SK-N-MC (cell line): ENCODE measurements around the gene NCEH1.
"Not testable (repeated sequence)": the region's sequence is repeated elsewhere in the genome, so short reads cannot be mapped to it uniquely, and the experiment has no call there.

Experiments used
- DNase-seq: peaks from one replicate; pipeline ENCODE4 v3.0.0-alpha.2; 2011; ENCODE audit warnings: low read depth, low spot score
- H3K27ac ChIP-seq: fragments of 200-600 bp; sonication (generic); 2 replicates; pipeline ENCODE4 v1.5.1; 2016; ENCODE audit warnings: mixed run types
- H3K36me3 ChIP-seq: fragments of 200-600 bp; sonication (generic); 2 replicates; pipeline ENCODE4 v1.6.1; 2017; ENCODE audit warnings: antibody characterized with exemption, low read length, mixed read lengths; ENCODE audit not compliant: insufficient read depth
- H3K4me3 ChIP-seq: fragments of 200-600 bp; sonication (generic); 2 replicates; pipeline ENCODE4 v1.5.1; 2016
- H3K9ac ChIP-seq: fragments of 200-600 bp; sonication (generic); 2 replicates; pipeline ENCODE4 v1.8.0; 2017; ENCODE audit warnings: mixed run types, mixed read lengths; ENCODE audit not compliant: insufficient read length
- H3K9me3 ChIP-seq: fragments of 200-600 bp; sonication (generic); 2 replicates; pipeline ENCODE4 v1.6.1; 2017; ENCODE audit warnings: low read depth, mild to moderate bottlenecking, antibody characterized with exemption, low read length, moderate library complexity, mixed read lengths
- EZH2 ChIP-seq: fragments of 200-600 bp; sonication (generic); IDR thresholded peaks from one replicate; pipeline ENCODE4 v1.6.1; 2017; ENCODE audit warnings: antibody characterized with exemption
- FOXP2 ChIP-seq: optimal IDR thresholded peaks from 2 replicates; pipeline ENCODE3; 2011; ENCODE audit warnings: mild to moderate bottlenecking, moderate library complexity; ENCODE audit not compliant: insufficient read depth; ENCODE audit errors: extremely low read length, control extremely low read depth
- POLR2AphosphoS5 ChIP-seq: IDR thresholded peaks from 2 replicates; pipeline ENCODE4 v1.6.1; 2012; ENCODE audit warnings: mild to moderate bottlenecking, low read depth, low read length, borderline replicate concordance

The NCEH1 gene, protein sequence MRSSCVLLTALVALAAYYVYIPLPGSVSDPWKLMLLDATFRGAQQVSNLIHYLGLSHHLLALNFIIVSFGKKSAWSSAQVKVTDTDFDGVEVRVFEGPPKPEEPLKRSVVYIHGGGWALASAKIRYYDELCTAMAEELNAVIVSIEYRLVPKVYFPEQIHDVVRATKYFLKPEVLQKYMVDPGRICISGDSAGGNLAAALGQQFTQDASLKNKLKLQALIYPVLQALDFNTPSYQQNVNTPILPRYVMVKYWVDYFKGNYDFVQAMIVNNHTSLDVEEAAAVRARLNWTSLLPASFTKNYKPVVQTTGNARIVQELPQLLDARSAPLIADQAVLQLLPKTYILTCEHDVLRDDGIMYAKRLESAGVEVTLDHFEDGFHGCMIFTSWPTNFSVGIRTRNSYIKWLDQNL

GRCh38 chr3:172710664-172711453 lies at the start of gene NCEH1:
Gene NCEH1, minus strand, starts transcription at chr3:172711067. Its CDS starts 83 bp downstream, at chr3:172710984.
- no peaks in the 10 kb centered on the region for H3K36me3 ChIP-seq
- DNase-seq: no peak
- H3K9me3 ChIP-seq: no peaks in the 10 kb centered on the region
- H3K27ac ChIP-seq: no peak within 1 kb of the TSS
- no peak for TF ChIP-seq EZH2
- TF ChIP-seq FOXP2: no peak
- peak; percentile 80 for TF ChIP-seq POLR2AphosphoS5
- peak within 1 kb of the TSS; percentile 92 for H3K4me3 ChIP-seq
- H3K9ac ChIP-seq: peak within 1 kb of the TSS; percentile 49

DNA sequence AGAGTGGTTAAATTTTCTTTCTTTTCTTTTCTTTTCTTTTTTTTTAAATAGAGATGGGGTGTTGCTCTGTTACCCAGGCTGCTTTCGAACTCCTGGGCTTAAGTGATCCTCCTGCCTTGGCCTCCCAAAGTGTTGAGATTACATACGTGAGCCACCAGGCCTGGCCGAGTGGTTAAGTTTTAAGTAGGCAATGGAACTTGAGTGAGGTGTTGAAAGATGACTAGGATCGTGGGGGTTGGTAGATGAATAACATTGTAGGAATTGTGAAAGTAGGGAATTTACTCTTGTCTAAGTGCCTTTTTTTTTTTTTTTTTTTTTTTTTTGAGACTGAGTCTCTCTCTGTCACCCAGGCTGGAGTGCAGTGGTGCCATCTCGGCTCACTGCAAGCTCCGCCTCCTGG lies 49.5 kb upstream of the NCEH1 start:
- H3K36me3 ChIP-seq: peaks cover 96% of the 10 kb centered on the region
- H3K9me3 ChIP-seq, H3K27ac ChIP-seq, H3K9ac ChIP-seq, DNase-seq, H3K4me3 ChIP-seq: not testable (repeated sequence)

- no peak overlapping the region for H3K9ac ChIP-seq
- H3K4me3 ChIP-seq: no peak overlapping the region
- TF ChIP-seq POLR2AphosphoS5: no peak
- TF ChIP-seq EZH2: no peak
- TF ChIP-seq FOXP2: no peak
- no peak overlapping the region for H3K27ac ChIP-seq
- no peak for DNase-seq
- H3K9me3 ChIP-seq: no peaks in the 10 kb centered on the region
- H3K36me3 ChIP-seq: peaks cover 57% of the 10 kb centered on the region
Observed at GRCh38 chr3:172753125-172753524, 42.3 kb upstream of the NCEH1 start.

- DNase-seq: no peak
- Histone ChIP-seq H3K9ac (no peak overlapping the region), H3K4me3 (peak overlapping the region; percentile 88; the same call in 1 of the 2 replicates), H3K27ac (no peak overlapping the region), H3K9me3 (no peaks in the 10 kb centered on the region), H3K36me3 (peaks cover 54% of the 10 kb centered on the region)
- TF ChIP-seq POLR2AphosphoS5: no peak
- no peak for TF ChIP-seq FOXP2
Observed at GRCh38 chr3:172752651-172753050, 41.8 kb upstream of the NCEH1 start.

DNA sequence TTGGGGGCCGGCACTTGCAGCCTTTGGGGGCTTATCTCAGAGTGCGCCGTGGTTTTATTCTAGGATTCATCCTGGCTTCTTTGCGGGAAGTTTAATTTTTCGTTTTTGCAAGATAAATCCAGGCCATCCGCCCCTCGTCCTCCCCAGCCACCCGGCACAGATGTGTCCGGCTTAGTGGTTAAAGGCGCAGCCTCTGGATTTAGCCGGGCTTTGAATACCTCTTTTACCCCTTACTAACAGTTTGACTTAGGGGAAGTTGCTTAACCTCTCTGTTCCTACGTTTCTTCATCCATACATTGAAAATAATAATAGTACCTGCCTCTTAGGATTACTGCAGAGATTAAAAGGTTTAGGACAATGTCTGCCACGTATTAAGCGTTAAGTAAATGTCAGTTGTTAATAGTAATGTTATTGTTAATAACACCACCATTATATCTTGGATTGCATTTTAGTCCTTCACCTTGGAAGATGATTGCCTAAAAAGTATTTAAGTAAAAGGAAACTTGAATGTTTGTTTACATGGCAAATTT lies 40.4 kb upstream of the NCEH1 start:
- no peak for DNase-seq

GRCh38 chr3:172750368-172751174 lies 39.7 kb upstream of the NCEH1 start, which contains the start of gene ECT2:
Gene ECT2, plus strand, starts transcription at chr3:172750726. Its CDS starts 3,805 bp downstream, at chr3:172754531.
- Histone ChIP-seq H3K4me3 (peak within 1 kb of the TSS; percentile 88), H3K9me3 (no peaks in the 10 kb centered on the region), H3K27ac (peak within 1 kb of the TSS; percentile 87), H3K36me3 (peaks cover 33% of the 10 kb centered on the region), H3K9ac (peak within 1 kb of the TSS; percentile 95)
- TF ChIP-seq FOXP2 (peak; percentile 100), EZH2 (no peak), POLR2AphosphoS5 (peak; percentile 96)
- peak; percentile 100 for DNase-seq

More for the DNA sequence above, 40.4 kb upstream of the NCEH1 start:
- peak overlapping the region; percentile 88 for H3K4me3 ChIP-seq
- H3K9ac ChIP-seq: peak overlapping the region; percentile 95
- TF ChIP-seq EZH2 (no peak), FOXP2 (no peak), POLR2AphosphoS5 (no peak)
- H3K36me3 ChIP-seq: peaks cover 40% of the 10 kb centered on the region
- H3K9me3 ChIP-seq: no peaks in the 10 kb centered on the region
- peak overlapping the region; percentile 87 for H3K27ac ChIP-seq

DNA sequence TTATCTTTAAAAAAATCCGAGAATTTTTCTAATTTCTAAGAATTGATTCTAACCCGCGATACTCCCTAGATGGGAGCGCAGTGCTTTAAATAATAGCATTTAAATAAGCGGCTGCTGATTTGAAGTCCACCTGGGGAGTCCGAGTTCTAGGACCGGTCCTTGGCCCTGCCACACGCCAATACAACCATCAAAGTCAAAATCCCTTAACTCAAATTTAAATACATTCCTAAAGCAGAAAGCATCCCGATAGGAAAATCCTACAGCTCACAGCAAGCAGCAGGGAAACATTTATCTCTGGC lies 39.2 kb upstream of the NCEH1 start:
- Histone ChIP-seq H3K27ac (peak overlapping the region; percentile 55; the same call in 1 of the 2 replicates), H3K9me3 (no peaks in the 10 kb centered on the region), H3K36me3 (peaks cover 27% of the 10 kb centered on the region), H3K9ac (peak overlapping the region; percentile 76), H3K4me3 (peak overlapping the region; percentile 88)
- DNase-seq: no peak
- no peak for TF ChIP-seq FOXP2
- no peak for TF ChIP-seq POLR2AphosphoS5
- TF ChIP-seq EZH2: no peak

DNA sequence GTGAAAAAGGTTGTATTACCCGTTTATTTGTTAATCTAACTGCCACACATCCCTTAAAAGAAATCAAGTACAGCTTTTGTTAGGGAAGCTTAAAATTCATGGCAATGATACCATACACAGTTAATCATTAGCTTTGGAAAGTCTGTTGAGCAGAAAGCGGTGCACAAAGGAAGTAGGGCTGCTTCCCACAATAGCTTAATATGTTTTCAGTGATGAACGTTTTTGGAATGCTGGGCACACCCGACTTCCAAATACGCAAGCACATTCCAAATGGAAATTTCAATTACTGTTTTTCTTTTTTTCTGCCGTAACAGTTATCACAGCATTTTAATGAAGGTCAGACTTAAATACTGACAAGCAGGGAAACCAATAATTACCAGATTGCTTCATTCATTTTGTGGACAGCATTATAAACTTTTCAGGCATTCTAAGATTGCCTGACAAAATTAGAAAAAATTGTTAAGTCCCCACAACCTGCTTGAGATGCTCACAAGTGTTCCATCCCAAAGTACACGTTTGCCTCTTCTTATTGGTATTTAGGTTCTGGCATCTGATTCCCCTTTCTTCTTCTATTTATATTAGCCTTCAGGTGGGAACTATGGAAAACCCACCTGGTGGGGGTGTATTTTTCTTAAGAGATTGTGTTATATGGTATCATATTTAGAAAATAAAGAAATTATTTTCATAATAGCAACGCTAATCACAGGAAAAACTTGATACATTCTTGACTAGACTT lies 38.5 kb upstream of the NCEH1 start:
- Histone ChIP-seq H3K9ac (no peak overlapping the region), H3K9me3 (no peaks in the 10 kb centered on the region), H3K27ac (peak overlapping the region; percentile 2; the same call in 1 of the 2 replicates), H3K4me3 (no peak overlapping the region; the same call in 1 of the 2 replicates), H3K36me3 (peaks cover 21% of the 10 kb centered on the region)
- DNase-seq: no peak
- no peak for TF ChIP-seq EZH2
- no peak for TF ChIP-seq POLR2AphosphoS5
- TF ChIP-seq FOXP2: no peak
